Mucosa of descending colon (tissue), 3 donors: ENCODE results near the gene CFAP141. TPM values are rescaled to one million over a fixed set of nuclear protein-coding genes. Genes with fewer than 3 reads are reported as not detected.

Experiments
- ATAC-seq: fragments of 200-7000 bp; cut with Tn5 transposase; one replicate; pipeline ENCODE4 v1.9.1; 2020; ENCODE audit warnings: mild to moderate bottlenecking, moderate library complexity
- DNase-seq, 3 donors: peaks; one replicate each; pipeline ENCODE4 v3.0.0-alpha.2; 2020
- H3K36me3 ChIP-seq: fragments of 200-600 bp; one replicate; pipeline ENCODE4 v1.8.0; 2021; ENCODE audit warnings: low read depth, mild to moderate bottlenecking
- H3K4me1 ChIP-seq: fragments of 200-600 bp; one replicate; pipeline ENCODE4 v1.8.0; 2021; ENCODE audit warnings: low read depth, mild to moderate bottlenecking
- H3K4me3 ChIP-seq: fragments of 200-600 bp; one replicate; pipeline ENCODE4 v1.8.0; 2021; ENCODE audit warnings: mild to moderate bottlenecking
- H3K9me3 ChIP-seq: fragments of 200-600 bp; one replicate; pipeline ENCODE4 v1.8.0; 2021; ENCODE audit warnings: mild to moderate bottlenecking
- intact Hi-C, 2 donors: fragments of 100-400 bp; cut with DNase I in 1 of 2; cut with micrococcal nuclease in 1 of 2; formaldehyde crosslinking; loops; one replicate each; pipeline versions ENCODE4 v1.11.0 to v1.11.1; 2022; cut with DNase I, micrococcal nuclease
- long read RNA-seq, 2 donors: library from polyadenylated mRNA; unstranded; transcript quantifications; one replicate each; pipeline ENCODE4 v2.0.0, GENCODE V29; 2019 to 2021
- total RNA-seq, 3 donors: library from RNA; stranded (reverse); fragmentation: NEBNext Ultra II Directional in 2 of 3; extraction: Animal tissue kit (Norgen Biotek cat#: 25700) in 2 of 3; gene quantifications; one replicate each; pipeline versions ENCODE4 v1.2.1 to v1.2.4, GENCODE V29; 2021 to 2023
- TF ChIP-seq, protein P1 (sequence below): fragments of 200-600 bp; IDR thresholded peaks from one replicate; pipeline ENCODE4 v1.8.0; 2022; ENCODE audit warnings: antibody characterized with exemption, mild to moderate bottlenecking
- donor health status: DM: no; HTN: no; CAD: no; lungs with moderate emphysema.
- donor health status: DM: no; HTN: no; CAD: no.
- donor health status: DM: no; HTN: yes; CAD: no.

Gene CFAP141
- not detected for total RNA-seq
- long read RNA-seq, donor 1 = 0 reads
- long read RNA-seq, donor 2 = 0 reads

DNA sequence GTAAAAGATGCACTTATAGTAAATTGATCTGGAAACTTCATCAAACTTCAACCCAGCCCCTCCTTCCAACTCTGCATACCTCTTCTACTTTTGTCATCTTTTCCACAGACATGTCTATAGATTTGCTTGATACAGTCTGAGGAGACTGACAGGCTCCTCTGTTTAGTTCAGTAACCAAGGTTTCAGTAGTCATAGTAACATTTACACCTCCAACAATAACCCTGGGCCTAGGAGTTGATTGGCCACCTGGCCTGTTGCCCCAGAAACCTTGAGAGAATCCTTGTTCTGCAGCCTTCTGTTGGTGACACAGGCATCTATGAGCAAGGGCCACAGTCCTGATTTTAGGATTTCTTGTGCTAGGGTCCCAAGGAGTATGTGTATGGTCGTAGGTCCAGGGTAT is at the start of gene CFAP141:
CFAP141 (minus strand) TSS at position 138 of the 400 bp plus-strand sequence; CDS start at position 112, 26 bp downstream.
- ATAC-seq (peak; percentile 51), DNase-seq (no peak)
- Histone ChIP-seq H3K36me3 (peaks cover 9% of the 10 kb centered on the region), H3K4me1 (no peaks in the 10 kb centered on the region), H3K9me3 (no peaks in the 10 kb centered on the region), H3K4me3 (no peak within 1 kb of the TSS)
- intact Hi-C loops = no loop called here
- TF ChIP-seq, protein P1, sequence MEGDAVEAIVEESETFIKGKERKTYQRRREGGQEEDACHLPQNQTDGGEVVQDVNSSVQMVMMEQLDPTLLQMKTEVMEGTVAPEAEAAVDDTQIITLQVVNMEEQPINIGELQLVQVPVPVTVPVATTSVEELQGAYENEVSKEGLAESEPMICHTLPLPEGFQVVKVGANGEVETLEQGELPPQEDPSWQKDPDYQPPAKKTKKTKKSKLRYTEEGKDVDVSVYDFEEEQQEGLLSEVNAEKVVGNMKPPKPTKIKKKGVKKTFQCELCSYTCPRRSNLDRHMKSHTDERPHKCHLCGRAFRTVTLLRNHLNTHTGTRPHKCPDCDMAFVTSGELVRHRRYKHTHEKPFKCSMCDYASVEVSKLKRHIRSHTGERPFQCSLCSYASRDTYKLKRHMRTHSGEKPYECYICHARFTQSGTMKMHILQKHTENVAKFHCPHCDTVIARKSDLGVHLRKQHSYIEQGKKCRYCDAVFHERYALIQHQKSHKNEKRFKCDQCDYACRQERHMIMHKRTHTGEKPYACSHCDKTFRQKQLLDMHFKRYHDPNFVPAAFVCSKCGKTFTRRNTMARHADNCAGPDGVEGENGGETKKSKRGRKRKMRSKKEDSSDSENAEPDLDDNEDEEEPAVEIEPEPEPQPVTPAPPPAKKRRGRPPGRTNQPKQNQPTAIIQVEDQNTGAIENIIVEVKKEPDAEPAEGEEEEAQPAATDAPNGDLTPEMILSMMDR = no peak

DNA sequence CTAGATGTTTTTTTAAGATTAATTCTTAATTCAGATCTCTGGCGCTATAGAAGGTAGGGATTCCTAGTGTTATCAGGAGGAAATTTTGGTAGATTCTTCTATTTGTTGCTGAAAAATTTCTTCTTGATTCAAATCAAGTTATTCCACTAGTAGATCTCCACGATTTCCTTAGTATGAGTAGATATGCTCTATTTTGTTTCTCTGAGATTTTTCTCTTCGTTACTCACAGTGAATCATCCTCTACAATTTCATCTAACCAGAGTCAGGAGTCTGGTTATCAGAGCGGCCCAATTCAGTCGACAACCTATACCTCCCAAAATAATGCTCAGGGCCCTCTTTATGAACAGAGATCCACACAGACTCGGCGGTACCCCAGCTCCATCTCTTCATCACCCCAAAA is 47.5 kb upstream of the CFAP141 start:
- DNase-seq = no peak
- TF ChIP-seq, protein P1 = no peak
- Histone ChIP-seq H3K4me3 (no peak overlapping the region), H3K36me3 (peaks cover 52% of the 10 kb centered on the region), H3K9me3 (no peaks in the 10 kb centered on the region), H3K4me1 (no peaks in the 10 kb centered on the region)
- no peak for ATAC-seq
- intact Hi-C loops = no loop called here

DNA sequence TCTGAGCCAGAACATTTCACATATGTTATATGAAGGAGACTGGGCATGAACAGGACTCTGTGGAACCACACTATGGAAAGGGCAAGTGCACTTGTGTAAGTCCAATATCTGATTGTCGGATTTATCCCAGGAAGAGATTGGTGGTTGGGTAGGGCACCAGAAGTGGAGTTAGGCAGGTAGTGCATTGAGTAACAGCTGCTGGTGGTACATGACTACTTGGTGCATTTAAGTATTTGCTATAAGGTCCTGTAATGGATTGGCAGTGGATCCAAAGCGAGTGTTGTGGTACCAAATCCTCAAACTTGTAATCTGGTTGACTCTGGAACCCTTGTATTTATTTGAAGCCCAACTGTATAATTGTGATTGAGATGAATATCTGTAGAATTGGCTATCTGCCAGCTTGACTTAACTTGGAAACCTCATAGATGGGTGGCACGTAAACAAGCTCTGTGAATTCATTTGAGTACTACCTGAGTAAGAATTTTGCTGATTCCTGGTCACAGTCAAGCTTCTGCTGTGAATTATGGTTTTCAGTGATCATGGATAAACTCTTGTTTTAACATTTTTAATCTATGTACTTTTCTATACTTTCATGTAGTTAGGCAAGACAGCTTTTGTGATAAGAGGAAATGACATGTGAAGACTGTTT is 35.7 kb upstream of the CFAP141 start:
- H3K36me3 ChIP-seq = peaks cover 27% of the 10 kb centered on the region
- H3K9me3 ChIP-seq = no peaks in the 10 kb centered on the region
- ATAC-seq (no peak), DNase-seq (no peak)
- H3K4me3 ChIP-seq = no peak overlapping the region
- intact Hi-C loops = no loop called here
- TF ChIP-seq, protein P1 = no peak
- no peaks in the 10 kb centered on the region for H3K4me1 ChIP-seq

- H3K9me3 ChIP-seq = no peaks in the 10 kb centered on the region
- H3K4me1 ChIP-seq = no peaks in the 10 kb centered on the region
- intact Hi-C loops = no loop called here
- peaks cover 28% of the 10 kb centered on the region for H3K36me3 ChIP-seq
- TF ChIP-seq, protein P1 = no peak
- DNase-seq (no peak), ATAC-seq (no peak)
- H3K4me3 ChIP-seq = no peak overlapping the region
These were observed 34.2 kb upstream of the CFAP141 start for GRCh38 chr1:154240294-154240833.

DNA sequence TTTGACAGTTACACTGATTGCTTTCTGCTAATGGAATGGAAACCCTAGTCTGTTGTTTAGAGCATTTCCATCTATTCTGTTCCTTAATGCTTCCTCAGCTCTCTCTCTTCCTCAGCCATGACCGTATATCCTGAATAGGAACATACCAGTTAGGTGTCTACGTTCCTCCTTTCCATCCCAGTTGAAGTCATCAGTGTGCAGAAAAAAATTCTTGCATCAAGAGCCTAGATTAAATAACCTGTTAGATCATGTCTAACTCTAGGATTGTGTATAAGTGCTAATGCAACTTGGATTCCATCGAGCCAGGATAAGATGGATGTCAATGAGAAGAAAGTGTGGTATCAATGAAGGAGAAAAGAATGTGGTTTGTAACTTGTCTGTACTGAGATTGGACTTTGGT is 33.4 kb upstream of the CFAP141 start:
- TF ChIP-seq, protein P1 = no peak
- no peaks in the 10 kb centered on the region for H3K9me3 ChIP-seq
- H3K4me1 ChIP-seq = no peaks in the 10 kb centered on the region
- peaks cover 32% of the 10 kb centered on the region for H3K36me3 ChIP-seq
- H3K4me3 ChIP-seq = no peak overlapping the region
- ATAC-seq = no peak
- no peak for DNase-seq
- intact Hi-C loops = no loop called here
